Left ventricle myocardium inferior (tissue), 1 donor: ENCODE measurements around the gene TRMU. TPM values are rescaled to one million over a fixed set of nuclear protein-coding genes. Genes with fewer than 3 reads are reported as not detected.

Experiments
- DNase-seq: peaks from one replicate; pipeline ENCODE4 v3.0.0-alpha.2; 2020
- H3K27ac ChIP-seq: fragments of 200-600 bp; replicated peaks from 2 replicates; pipeline ENCODE4 v1.8.0; 2021
- H3K27me3 ChIP-seq: fragments of 200-600 bp; 2 replicates; pipeline ENCODE4 v1.8.0; 2021; ENCODE audit warnings: low read depth
- H3K36me3 ChIP-seq: fragments of 200-600 bp; 2 replicates; pipeline ENCODE4 v1.8.0; 2021
- H3K4me1 ChIP-seq: fragments of 200-600 bp; 2 replicates; pipeline ENCODE4 v1.8.0; 2021
- H3K4me3 ChIP-seq: fragments of 200-600 bp; 2 replicates; pipeline ENCODE4 v1.8.0; 2021; ENCODE audit warnings: mild to moderate bottlenecking, moderate library complexity
- H3K9me3 ChIP-seq: fragments of 200-600 bp; replicated peaks from 2 replicates; pipeline ENCODE4 v1.8.0; 2021
- CTCF ChIP-seq: fragments of 200-600 bp; IDR thresholded peaks from 2 replicates; pipeline ENCODE4 v1.8.0; 2021; ENCODE audit warnings: antibody characterized with exemption, mild to moderate bottlenecking, borderline replicate concordance
- intact Hi-C: fragments of 100-400 bp; cut with micrococcal nuclease; formaldehyde crosslinking; loops from one replicate; pipeline ENCODE4 v1.11.0; 2022
- total RNA-seq: library from RNA; stranded (reverse); fragmentation: NEBNext Ultra II Directional; extraction: Animal tissue kit (Norgen Biotek cat#: 25700); gene quantifications from one replicate; pipeline ENCODE4 v1.2.1, GENCODE V29; 2021
- donor health status: DM: no; HTN: yes; CAD: no; lungs with severe emphysema.

TRMU gene
- total RNA-seq, 1 donor from 2014 or later: 42.0 TPM

DNA sequence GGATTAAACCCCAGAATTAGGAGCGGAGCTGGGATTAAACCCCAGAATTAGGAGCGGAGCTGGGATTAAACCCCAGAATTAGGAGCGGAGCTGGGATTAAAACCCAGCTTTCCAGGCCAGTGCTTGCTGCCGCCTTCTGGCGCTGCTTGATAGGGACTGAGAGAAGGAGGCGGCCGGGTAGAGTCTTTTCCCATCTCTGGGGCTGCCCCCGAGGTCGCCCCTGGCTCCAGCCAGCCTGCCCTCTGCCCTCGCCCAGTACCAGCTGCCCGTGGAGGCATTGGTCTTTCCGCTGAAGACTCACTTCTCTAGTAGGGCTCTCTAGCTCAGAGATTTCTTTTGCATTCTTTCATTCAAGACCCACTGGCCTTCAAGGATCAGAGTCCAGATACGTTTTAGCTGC, 5.2 kb downstream of the TRMU start:
- Histone ChIP-seq H3K27me3 (no peaks in the 10 kb centered on the region), H3K4me3 (no peak overlapping the region), H3K9me3 (no peaks in the 10 kb centered on the region), H3K4me1 (peaks cover 64% of the 10 kb centered on the region), H3K36me3 (peaks cover 78% of the 10 kb centered on the region), H3K27ac (peak overlapping the region; percentile 10)
- DNase-seq: no peak
- no peak for TF ChIP-seq CTCF
- intact Hi-C loops: no loop called here

DNA sequence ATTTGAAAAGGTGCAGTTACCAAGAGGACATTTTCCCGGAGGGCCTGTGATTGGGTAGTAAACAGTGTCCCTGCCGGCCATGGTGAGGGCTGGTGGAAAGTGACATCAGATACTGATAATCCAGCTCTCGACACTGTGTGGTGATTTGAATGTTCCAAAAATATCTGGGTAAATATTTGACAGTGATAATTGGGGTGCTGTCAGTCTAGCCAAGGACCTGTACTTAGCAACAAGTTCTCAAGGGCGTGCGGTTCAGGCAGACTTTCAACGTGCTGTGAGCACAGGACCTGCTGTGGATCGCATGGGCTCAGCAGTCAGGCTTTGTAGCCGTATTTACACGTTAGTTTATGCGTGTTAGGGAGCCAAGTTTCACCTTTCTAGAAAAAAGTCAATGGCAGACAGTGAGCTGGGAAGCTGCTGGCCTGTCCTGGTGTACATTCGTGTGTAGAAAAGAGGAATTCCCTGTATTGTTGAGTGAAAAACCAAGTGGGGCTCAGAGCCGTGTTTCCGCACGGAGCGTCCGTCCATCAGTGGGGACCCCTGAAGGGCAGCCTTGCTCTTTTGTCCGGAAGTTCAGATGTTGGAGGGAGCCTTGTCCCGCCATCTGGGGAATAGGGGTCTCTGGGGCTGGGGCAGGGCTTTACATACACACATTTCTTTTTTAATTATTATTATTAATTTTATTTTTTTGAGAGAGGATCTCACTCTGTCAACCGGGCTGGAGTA, 11.3 kb downstream of the TRMU start:
- Histone ChIP-seq H3K36me3 (peaks cover 98% of the 10 kb centered on the region), H3K4me3 (no peak overlapping the region), H3K9me3 (no peaks in the 10 kb centered on the region), H3K27ac (peak overlapping the region; percentile 91), H3K4me1 (peaks cover 80% of the 10 kb centered on the region), H3K27me3 (no peaks in the 10 kb centered on the region)
- no peak for TF ChIP-seq CTCF
- intact Hi-C loops: no loop called here
- peak; percentile 66 for DNase-seq

- peak overlapping the region; percentile 91 for H3K27ac ChIP-seq
- H3K36me3 ChIP-seq: peaks cover 98% of the 10 kb centered on the region
Measured at GRCh38 chr22:46347646-46348045, 12.1 kb downstream of the TRMU start.

GRCh38 chr22:46348099-46348695, 12.7 kb downstream of the TRMU start:
- no peak for DNase-seq
- H3K4me3 ChIP-seq: no peak overlapping the region
- no peak for TF ChIP-seq CTCF
- peaks cover 84% of the 10 kb centered on the region for H3K4me1 ChIP-seq
- peaks cover 98% of the 10 kb centered on the region for H3K36me3 ChIP-seq
- peak overlapping the region; percentile 91 for H3K27ac ChIP-seq
- intact Hi-C loops: no loop called here
- H3K9me3 ChIP-seq: no peaks in the 10 kb centered on the region
- H3K27me3 ChIP-seq: no peaks in the 10 kb centered on the region

More at GRCh38 chr22:46347646-46348045, 12.1 kb downstream of the TRMU start:
- H3K4me3 ChIP-seq: no peak overlapping the region
- H3K4me1 ChIP-seq: peaks cover 80% of the 10 kb centered on the region
- no peak for DNase-seq
- no peaks in the 10 kb centered on the region for H3K9me3 ChIP-seq
- no peak for TF ChIP-seq CTCF
- intact Hi-C loops: no loop called here
- H3K27me3 ChIP-seq: no peaks in the 10 kb centered on the region

GRCh38 chr22:46349238-46349637, 13.7 kb downstream of the TRMU start:
- TF ChIP-seq CTCF: no peak
- H3K4me1 ChIP-seq: peaks cover 87% of the 10 kb centered on the region
- no peaks in the 10 kb centered on the region for H3K27me3 ChIP-seq
- no peaks in the 10 kb centered on the region for H3K9me3 ChIP-seq
- no peak overlapping the region for H3K4me3 ChIP-seq
- peaks cover 98% of the 10 kb centered on the region for H3K36me3 ChIP-seq
- DNase-seq: no peak
- peak overlapping the region; percentile 91 for H3K27ac ChIP-seq
- intact Hi-C loops: no loop called here
